HEK293 (cell line): Measurements from ENCODE around the gene ARMC5.

ENCODE experiments used
- BCL11A ChIP-seq: fragments of 450-650 bp; formaldehyde crosslinking; IDR thresholded peaks from 2 replicates; pipeline ENCODE4 v1.5.1; 2016; ENCODE audit warnings: low read depth, missing biosample characterization, missing genetic modification characterization
- BCL11B ChIP-seq: fragments of 450-650 bp; formaldehyde crosslinking; IDR thresholded peaks from 2 replicates; pipeline ENCODE4 v1.5.1; 2016; ENCODE audit warnings: low read depth, missing biosample characterization, missing genetic modification characterization
- INSM2 ChIP-seq: fragments of 450-650 bp; formaldehyde crosslinking; IDR thresholded peaks from 2 replicates; pipeline ENCODE4 v1.5.1; 2016; ENCODE audit warnings: missing biosample characterization, missing genetic modification characterization
- KLF17 ChIP-seq: fragments of 450-650 bp; formaldehyde crosslinking; IDR thresholded peaks from 2 replicates; pipeline ENCODE4 v1.5.1; 2016; ENCODE audit warnings: missing biosample characterization, missing genetic modification characterization
- PRDM10 ChIP-seq: fragments of 450-650 bp; formaldehyde crosslinking; IDR thresholded peaks from 2 replicates; pipeline ENCODE4 v1.5.1; 2016; ENCODE audit warnings: missing biosample characterization, missing genetic modification characterization
- SETDB1 ChIP-seq: IDR thresholded peaks from one replicate; pipeline ENCODE4 v1.6.1; 2017; ENCODE audit warnings: mild to moderate bottlenecking, low read length, moderate library complexity, mixed read lengths; ENCODE audit not compliant: insufficient read length
- TRIM28 ChIP-seq: IDR thresholded peaks from 2 replicates; pipeline ENCODE4 v1.6.1; 2011; ENCODE audit warnings: low read length, control low read depth, borderline replicate concordance
- TSHZ1 ChIP-seq: fragments of 450-650 bp; formaldehyde crosslinking; IDR thresholded peaks from 2 replicates; pipeline ENCODE4 v1.5.1; 2016; ENCODE audit warnings: missing biosample characterization, missing genetic modification characterization, borderline replicate concordance
- ZBTB17 ChIP-seq: fragments of 450-650 bp; formaldehyde crosslinking; IDR thresholded peaks from 2 replicates; pipeline ENCODE4 v1.5.1; 2016; ENCODE audit warnings: missing biosample characterization, missing genetic modification characterization
- ZBTB20 ChIP-seq: fragments of 450-650 bp; formaldehyde crosslinking; IDR thresholded peaks from 2 replicates; pipeline ENCODE4 v1.5.1; 2016; ENCODE audit warnings: missing biosample characterization, missing genetic modification characterization
- ZBTB21 ChIP-seq: fragments of 450-650 bp; formaldehyde crosslinking; IDR thresholded peaks from 2 replicates; pipeline ENCODE4 v1.5.1; 2017; ENCODE audit warnings: missing biosample characterization, missing genetic modification characterization
- ZBTB26 ChIP-seq: fragments of 450-650 bp; formaldehyde crosslinking; optimal IDR thresholded peaks from 2 replicates; pipeline ENCODE3; 2016; ENCODE audit warnings: missing biosample characterization, mild to moderate bottlenecking, missing genetic modification characterization
- ZBTB6 ChIP-seq: fragments of 450-650 bp; formaldehyde crosslinking; IDR thresholded peaks from 2 replicates; pipeline ENCODE4 v1.5.1; 2017; ENCODE audit warnings: missing biosample characterization, missing genetic modification characterization
- ZBTB7A ChIP-seq: fragments of 450-650 bp; formaldehyde crosslinking; IDR thresholded peaks from 2 replicates; pipeline ENCODE4 v1.5.1; 2016; ENCODE audit warnings: low read depth, missing biosample characterization, missing genetic modification characterization
- ZNF2 ChIP-seq: fragments of 450-650 bp; formaldehyde crosslinking; IDR thresholded peaks from 2 replicates; pipeline ENCODE4 v1.5.1; 2016; ENCODE audit warnings: missing biosample characterization, missing genetic modification characterization
- ZNF274 ChIP-seq, 2 experiments: fragments of 200-500 bp in 1 of 2; fragments of 450-650 bp in 1 of 2; sonication (Bioruptor generic) in 1 of 2; formaldehyde crosslinking in 1 of 2; IDR thresholded peaks; 2 replicates each; pipeline versions ENCODE4 v1.5.1 to v1.6.1; 2014 to 2016; ENCODE audit warnings: borderline replicate concordance in 1 of 2, inconsistent platforms in 1 of 2, low read length in 1 of 2, missing biosample characterization in 1 of 2, missing genetic modification characterization in 1 of 2
- ZNF366 ChIP-seq: fragments of 450-650 bp; formaldehyde crosslinking; conservative IDR thresholded peaks from 2 replicates; pipeline ENCODE4 v1.5.1; 2016; ENCODE audit warnings: missing biosample characterization, missing genetic modification characterization
- ZNF391 ChIP-seq: fragments of 450-650 bp; formaldehyde crosslinking; IDR thresholded peaks from 2 replicates; pipeline ENCODE4 v1.5.1; 2016; ENCODE audit warnings: low read depth, missing biosample characterization, missing genetic modification characterization, borderline replicate concordance
- ZNF571 ChIP-seq: fragments of 450-650 bp; formaldehyde crosslinking; IDR thresholded peaks from 2 replicates; pipeline ENCODE4 v1.5.0; 2017; ENCODE audit warnings: missing biosample characterization, missing genetic modification characterization
- ZNF626 ChIP-seq: fragments of 450-650 bp; sonication (Bioruptor Pico); formaldehyde crosslinking; IDR thresholded peaks from 2 replicates; pipeline ENCODE4 v1.5.1; 2018; ENCODE audit warnings: missing biosample characterization, missing genetic modification characterization, inconsistent platforms
- ZNF645 ChIP-seq: fragments of 450-650 bp; formaldehyde crosslinking; IDR thresholded peaks from 2 replicates; pipeline ENCODE4; 2016; ENCODE audit warnings: missing biosample characterization, missing genetic modification characterization
- ZNF76 ChIP-seq: fragments of 450-650 bp; formaldehyde crosslinking; IDR thresholded peaks from 2 replicates; pipeline ENCODE4; 2016; ENCODE audit warnings: low read depth, missing biosample characterization, missing genetic modification characterization, borderline replicate concordance
- ZXDB ChIP-seq: fragments of 450-650 bp; formaldehyde crosslinking; IDR thresholded peaks from 2 replicates; pipeline ENCODE4 v1.5.1; 2016; ENCODE audit warnings: missing biosample characterization, missing genetic modification characterization

ARMC5 gene

GRCh38 chr16:31453255-31454204 lies 5.8 kb upstream of the ARMC5 start (continued):
- TF ChIP-seq PRDM10 (tag by site-specific recombination) (peak; percentile 72), ZBTB6 (tag by site-specific recombination) (peak; percentile 38; the same call in 1 of the 2 replicates), ZNF626 (no peak), ZNF391 (tag by site-specific recombination) (peak; percentile 57; the same call in 1 of the 2 replicates), ZBTB21 (tag by site-specific recombination) (peak; percentile 89), ZNF2 (peak; percentile 81; the same call in 1 of the 2 replicates), ZNF645 (tag by site-specific recombination) (0 out of 2 replicates have a peak, but pooled peaks have one; percentile 48), ZBTB20 (tag by site-specific recombination) (peak; percentile 74), ZNF274 (IDR thresholded peaks at IDR 0.05; ENCODE audit: low read length) (no peak), ZNF274 (tag by site-specific recombination; IDR thresholded peaks at IDR 0.05; ENCODE audit: borderline replicate concordance) (no peak), INSM2 (peak; percentile 52), ZBTB7A (tag by site-specific recombination) (0 out of 2 replicates have a peak, but pooled peaks have one; percentile 33), TRIM28 (no peak), KLF17 (tag by site-specific recombination) (peak; percentile 96), BCL11A (peak; percentile 68; the same call in 1 of the 2 replicates), BCL11B (tag by site-specific recombination) (no peak), ZNF366 (tag by site-specific recombination) (peak; percentile 76), ZXDB (tag by site-specific recombination) (peak; percentile 80), SETDB1 (no peak), ZNF571 (tag by site-specific recombination) (no peak), TSHZ1 (tag by site-specific recombination) (0 out of 2 replicates have a peak, but pooled peaks have one; percentile 4), ZBTB17 (tag by site-specific recombination) (peak; percentile 91), ZNF76 (tag by site-specific recombination) (peak; percentile 59), ZBTB26 (tag by site-specific recombination) (peak; percentile 11)
